SK-N-SH (cell line): ENCODE results near the gene MPDU1. TPM values are rescaled to one million over a fixed set of nuclear protein-coding genes. Genes with fewer than 3 reads are reported as not detected.
"Not testable (repeated sequence)": the region's sequence is repeated elsewhere in the genome, so short reads cannot be mapped to it uniquely, and the experiment has no call there.

Experiments used
- CTCF ChIA-PET: fragments of 300-600, 350-600 bp; formaldehyde crosslinking; extraction: SDS; loops from one replicate; lab custom pipeline; 2021; lab: Yijun Ruan, JAX
- POLR2A ChIA-PET: fragments of 350-600 bp; sonication (Branson Sonifier 250); formaldehyde crosslinking; extraction: SDS; loops from one replicate; lab custom pipeline; 2020; ENCODE audit warnings: antibody characterized with exemption, inconsistent platforms; lab: Yijun Ruan, JAX
- DNase-seq: peaks from one replicate; pipeline ENCODE4 v3.0.0; 2012
- H2AFZ ChIP-seq: fragments of 200-600 bp; sonication (generic); 2 replicates; pipeline ENCODE4 v1.8.1; 2016; ENCODE audit warnings: antibody characterized with exemption, mild to moderate bottlenecking, low read depth
- H3F3A ChIP-seq: fragments of 200-600 bp; sonication (generic); replicated peaks from 2 replicates; pipeline ENCODE3; 2016; ENCODE audit warnings: antibody characterized with exemption, mild to moderate bottlenecking; ENCODE audit not compliant: insufficient read depth
- H3K27ac ChIP-seq, 2 experiments: fragments of 200-500 bp in 1 of 2; fragments of 200-600 bp in 1 of 2; sonication (Bioruptor generic) in 1 of 2; sonication (generic), shearing (Covaris generic) in 1 of 2; 2 replicates each; pipeline versions ENCODE4 v1.5.1 to v1.6.1; 2014 to 2016; ENCODE audit warnings: low read depth in 2 of 2, inconsistent platforms in 1 of 2, low read length in 1 of 2, mild to moderate bottlenecking in 1 of 2, mixed read lengths in 1 of 2
- H3K27me3 ChIP-seq: fragments of 200-600 bp; sonication (generic), shearing (Covaris generic); 2 replicates; pipeline ENCODE4 v1.6.1; 2016; ENCODE audit warnings: mixed run types; ENCODE audit not compliant: insufficient read depth
- H3K36me3 ChIP-seq, 2 experiments: fragments of 200-500 bp in 1 of 2; fragments of 200-600 bp in 1 of 2; sonication (Bioruptor generic) in 1 of 2; sonication (generic) in 1 of 2; replicated peaks in 1 of 2; 2 replicates each; pipeline versions ENCODE3 to v1.5.1; 2014 to 2016; ENCODE audit warnings: low read length in 1 of 2, mild to moderate bottlenecking in 1 of 2; ENCODE audit not compliant: insufficient read depth in 2 of 2, control insufficient read depth in 1 of 2
- H3K4me1 ChIP-seq, 2 experiments: fragments of 200-500 bp in 1 of 2; fragments of 200-600 bp in 1 of 2; sonication (Bioruptor generic) in 1 of 2; sonication (generic), shearing (Covaris generic) in 1 of 2; 2 replicates each; pipeline versions ENCODE4 v1.5.1 to v1.6.1; 2014 to 2016; ENCODE audit warnings: low read depth in 1 of 2, low read length in 1 of 2, mixed run types in 1 of 2; ENCODE audit not compliant: insufficient read depth in 2 of 2, control insufficient read depth in 1 of 2
- H3K4me2 ChIP-seq: fragments of 200-600 bp; sonication (generic), shearing (Covaris generic); 2 replicates; pipeline ENCODE4 v1.6.1; 2017; ENCODE audit warnings: mixed run types
- H3K4me3 ChIP-seq, 2 experiments: fragments of 200-500 bp in 1 of 2; fragments of 200-600 bp in 1 of 2; sonication (Bioruptor generic) in 1 of 2; sonication (generic), shearing (Covaris generic) in 1 of 2; 2 replicates each; pipeline versions ENCODE4 v1.5.1 to v1.8.1; 2014 to 2016; ENCODE audit warnings: low read depth in 2 of 2, inconsistent platforms in 1 of 2, low read length in 1 of 2, mild to moderate bottlenecking in 1 of 2, mixed read lengths in 1 of 2, moderate library complexity in 1 of 2
- H3K79me2 ChIP-seq: fragments of 200-600 bp; sonication (generic); 2 replicates; pipeline ENCODE4 v1.8.1; 2017; ENCODE audit warnings: mild to moderate bottlenecking; ENCODE audit not compliant: insufficient read depth
- H3K9ac ChIP-seq: fragments of 200-600 bp; sonication (generic); 2 replicates; pipeline ENCODE4 v1.6.1; 2017; ENCODE audit warnings: mixed run types
- H3K9me2 ChIP-seq: fragments of 200-600 bp; sonication (generic); 2 replicates; pipeline ENCODE4 v1.6.1; 2017; ENCODE audit warnings: mixed run types
- H3K9me3 ChIP-seq: fragments of 200-600 bp; sonication (generic); 2 replicates; pipeline ENCODE4 v1.6.1; 2017; ENCODE audit warnings: mixed run types, mild to moderate bottlenecking, moderate library complexity
- H4K20me1 ChIP-seq: fragments of 200-600 bp; sonication (generic); 2 replicates; pipeline ENCODE4 v1.6.1; 2017; ENCODE audit warnings: mild to moderate bottlenecking, mixed run types; ENCODE audit not compliant: insufficient read depth
- GATA2 ChIP-seq: sonication (generic); formaldehyde crosslinking; IDR thresholded peaks from 2 replicates; pipeline ENCODE4 v1.5.0; 2020; ENCODE audit warnings: mild to moderate bottlenecking, missing genetic modification reagents
- PBX3 ChIP-seq: IDR thresholded peaks from 2 replicates; pipeline ENCODE4; 2012
- RCOR1 ChIP-seq: fragments of 150-350 bp; IDR thresholded peaks from 2 replicates; pipeline ENCODE4 v1.6.1; 2017; ENCODE audit warnings: antibody characterized with exemption, low read length
- WGBS: methylation state at CpG from one replicate; pipeline ENCODE4 v1.1.6; 2017; ENCODE audit warnings: low lambda C conversion rate; 5-methylcytosine and 5-hydroxymethylcytosine counted together
- polyA plus RNA-seq, 3 experiments: library from polyadenylated mRNA; depleted of rRNA; stranded (reverse); fragments of >200 nt; gene quantifications; 2 replicates each; pipeline ENCODE4 v1.2.3, GENCODE V29; 2012

Gene MPDU1
- polyA plus RNA-seq, 1 of the 3 experiments (the other 2 are of a cell fraction) = 126 TPM

GRCh38 chr17:7592422-7593021, 8.9 kb downstream of the MPDU1 start:
- ChIA-PET POLR2A (interaction anchor here (1.4 kb wide), 1 partner anchor 9 kb away, joined by 3 read pairs; the partner anchor contains the start of gene MPDU1), CTCF (interaction anchor here (1.5 kb wide), 1 partner anchor 17 kb away, joined by 7 read pairs; no protein-coding TSS in a partner anchor)
- peaks cover 44% of the 10 kb centered on the region for H3F3A ChIP-seq
- no peak for DNase-seq
- TF ChIP-seq RCOR1 = no peak
- no peaks in the 10 kb centered on the region for H3K9me2 ChIP-seq
- peaks cover 12% of the 10 kb centered on the region; the same call in 1 of the 2 replicates for H3K79me2 ChIP-seq
- no peak overlapping the region for H2AFZ ChIP-seq
- peaks cover 41 to 68% of the 10 kb centered on the region in 2 experiments for H3K36me3 ChIP-seq
- no peak overlapping the region for H3K4me2 ChIP-seq
- no peaks in the 10 kb centered on the region for H3K27me3 ChIP-seq
- 93% methylated on average over 22 of the region's 23 CpGs for WGBS
- no peak overlapping the region for H3K9ac ChIP-seq
- H3K9me3 ChIP-seq = no peaks in the 10 kb centered on the region
- H4K20me1 ChIP-seq = no peaks in the 10 kb centered on the region
- H3K27ac ChIP-seq = no peak overlapping the region
- H3K4me1 ChIP-seq = peaks cover 17 to 29% of the 10 kb centered on the region in 2 experiments
- H3K4me3 ChIP-seq = no peak overlapping the region

- no peaks in the 10 kb centered on the region for H3K9me2 ChIP-seq
These were observed 9.6 kb downstream of the MPDU1 start for GRCh38 chr17:7593296-7593695.

GRCh38 chr17:7597561-7597960, 13.9 kb downstream of the MPDU1 start:
- H3K27ac ChIP-seq, DNase-seq, H3K9me2 ChIP-seq, H3K4me1 ChIP-seq, H2AFZ ChIP-seq, H3K9me3 ChIP-seq, H4K20me1 ChIP-seq, H3K9ac ChIP-seq, H3K4me3 ChIP-seq, POLR2A ChIA-PET, H3K27me3 ChIP-seq, H3K4me2 ChIP-seq: not testable (repeated sequence)
- Histone ChIP-seq H3K79me2 (peaks cover 12% of the 10 kb centered on the region; the same call in 1 of the 2 replicates), H3F3A (peaks cover 21% of the 10 kb centered on the region), H3K36me3 (peaks cover 48 to 67% of the 10 kb centered on the region in 2 experiments)
- 89% methylated on average over 5 of the region's 5 CpGs for WGBS
- CTCF ChIA-PET = interaction anchor here (1.3 kb wide), 1 partner anchor 9 kb away, joined by 3 read pairs; no protein-coding TSS in a partner anchor

More at GRCh38 chr17:7593296-7593695, 9.6 kb downstream of the MPDU1 start:
- Histone ChIP-seq H3K27me3 (no peaks in the 10 kb centered on the region), H3K9ac (no peak overlapping the region), H3K27ac (no peak overlapping the region), H4K20me1 (no peaks in the 10 kb centered on the region), H3K79me2 (peaks cover 12% of the 10 kb centered on the region; the same call in 1 of the 2 replicates), H3K4me3 (no peak overlapping the region), H3K4me2 (no peak overlapping the region), H3K36me3 (peaks cover 41 to 68% of the 10 kb centered on the region in 2 experiments), H2AFZ (no peak overlapping the region), H3F3A (peaks cover 37% of the 10 kb centered on the region), H3K9me3 (no peaks in the 10 kb centered on the region), H3K4me1 (peaks cover 17 to 22% of the 10 kb centered on the region in 2 experiments)
- 90% methylated on average over 12 of the region's 12 CpGs for WGBS
- CTCF ChIA-PET = interaction anchor here (1.5 kb wide), 1 partner anchor 17 kb away, joined by 7 read pairs; no protein-coding TSS in a partner anchor
- POLR2A ChIA-PET = interaction anchor here (1.4 kb wide), 1 partner anchor 10 kb away, joined by 3 read pairs; the partner anchor contains the start of gene MPDU1
- DNase-seq = no peak
- TF ChIP-seq PBX3 (no peak), GATA2 (CRISPR knock-in tag) (no peak)
